KMS-11 (cell line): Measurements from ENCODE around the gene PBX2.

Source experiments
- H2AFZ ChIP-seq: fragments of 200-600 bp; sonication (generic); 2 replicates; pipeline ENCODE4 v1.6.1; 2016; ENCODE audit warnings: antibody characterized with exemption, mixed run types, low read depth
- H3K27ac ChIP-seq: fragments of 200-600 bp; sonication (generic); 2 replicates; pipeline ENCODE4 v1.6.1; 2016; ENCODE audit warnings: mild to moderate bottlenecking, mixed run types
- H3K27me3 ChIP-seq: fragments of 200-600 bp; sonication (generic); 2 replicates; pipeline ENCODE4 v1.6.1; 2017; ENCODE audit warnings: mild to moderate bottlenecking, low read depth, mixed run types, moderate library complexity; ENCODE audit not compliant: insufficient read depth
- H3K36me3 ChIP-seq: fragments of 200-600 bp; sonication (generic); 2 replicates; pipeline ENCODE4 v1.6.1; 2017; ENCODE audit warnings: mild to moderate bottlenecking, mixed run types; ENCODE audit not compliant: insufficient read depth
- H3K4me1 ChIP-seq: fragments of 200-600 bp; sonication (generic); 2 replicates; pipeline ENCODE4 v1.6.1; 2016; ENCODE audit warnings: mild to moderate bottlenecking, low read depth, mixed run types; ENCODE audit not compliant: poor library complexity, severe bottlenecking
- H3K4me2 ChIP-seq: fragments of 200-600 bp; sonication (generic); 2 replicates; pipeline ENCODE4 v1.7.0; 2016; ENCODE audit warnings: mild to moderate bottlenecking, mixed run types
- H3K4me3 ChIP-seq: fragments of 200-600 bp; sonication (generic); IDR thresholded peaks from 2 replicates; pipeline ENCODE4 v1.6.1; 2017; ENCODE audit warnings: low read depth, low read length, mixed read lengths; ENCODE audit not compliant: insufficient read depth
- H3K79me2 ChIP-seq: fragments of 200-600 bp; sonication (generic); 2 replicates; pipeline ENCODE4 v1.6.1; 2016; ENCODE audit warnings: low read depth, mixed run types; ENCODE audit not compliant: insufficient read depth
- H3K9ac ChIP-seq: fragments of 200-600 bp; sonication (generic); 2 replicates; pipeline ENCODE4 v1.6.1; 2016; ENCODE audit warnings: mild to moderate bottlenecking, mixed run types
- H4K20me1 ChIP-seq: fragments of 200-600 bp; sonication (generic); 2 replicates; pipeline ENCODE4 v1.6.1; 2016; ENCODE audit warnings: mild to moderate bottlenecking, mixed run types; ENCODE audit not compliant: insufficient read depth
- CTCF ChIP-seq: fragments of 200-600 bp; sonication (generic); conservative IDR thresholded peaks from 2 replicates; pipeline ENCODE4 v1.6.1; 2017; ENCODE audit warnings: low read depth, mild to moderate bottlenecking, antibody characterized with exemption, low read length, moderate library complexity, mixed read lengths

PBX2 gene

GRCh38 chr6:32224696-32225095 lies 34.7 kb upstream of the PBX2 start:
- H4K20me1 ChIP-seq: no peaks in the 10 kb centered on the region
- no peak for TF ChIP-seq CTCF
- no peak overlapping the region for H3K4me2 ChIP-seq
- H3K4me3 ChIP-seq: no peak overlapping the region
- H3K9ac ChIP-seq: no peak overlapping the region
- H3K27ac ChIP-seq: no peak overlapping the region
- H3K79me2 ChIP-seq: no peaks in the 10 kb centered on the region
- no peaks in the 10 kb centered on the region for H3K36me3 ChIP-seq
- no peaks in the 10 kb centered on the region for H3K4me1 ChIP-seq
- H2AFZ ChIP-seq: no peak overlapping the region
- H3K27me3 ChIP-seq: no peaks in the 10 kb centered on the region

- Histone ChIP-seq H3K4me1 (no peaks in the 10 kb centered on the region), H3K27ac (no peak within 1 kb of the TSS), H3K36me3 (no peaks in the 10 kb centered on the region), H4K20me1 (no peaks in the 10 kb centered on the region), H2AFZ (no peak within 1 kb of the TSS), H3K9ac (no peak within 1 kb of the TSS), H3K4me2 (no peak within 1 kb of the TSS), H3K27me3 (no peaks in the 10 kb centered on the region; the same call in 1 of the 2 replicates), H3K79me2 (no peaks in the 10 kb centered on the region), H3K4me3 (no peak within 1 kb of the TSS)
- no peak for TF ChIP-seq CTCF
Observed at GRCh38 chr6:32223258-32224235, 33.5 kb upstream of the PBX2 start, which contains the start of gene NOTCH4. TSS of gene NOTCH4 (minus strand) at chr6:32224067. CDS start at chr6:32223928, 139 bp downstream.

- no peak for TF ChIP-seq CTCF
- Histone ChIP-seq H3K27me3 (no peaks in the 10 kb centered on the region; the same call in 1 of the 2 replicates), H3K4me3 (no peak overlapping the region), H4K20me1 (no peaks in the 10 kb centered on the region), H3K4me2 (no peak overlapping the region), H2AFZ (no peak overlapping the region), H3K36me3 (no peaks in the 10 kb centered on the region), H3K27ac (no peak overlapping the region), H3K9ac (no peak overlapping the region), H3K4me1 (no peaks in the 10 kb centered on the region), H3K79me2 (no peaks in the 10 kb centered on the region)
Observed at GRCh38 chr6:32222333-32223230, 32.6 kb upstream of the PBX2 start.

GRCh38 chr6:32220021-32220420 lies 30.0 kb upstream of the PBX2 start:
- no peaks in the 10 kb centered on the region for H4K20me1 ChIP-seq
- H3K9ac ChIP-seq: no peak overlapping the region
- no peaks in the 10 kb centered on the region for H3K36me3 ChIP-seq
- no peak overlapping the region for H3K4me3 ChIP-seq
- H3K79me2 ChIP-seq: no peaks in the 10 kb centered on the region
- no peak overlapping the region for H3K4me2 ChIP-seq
- no peaks in the 10 kb centered on the region for H3K4me1 ChIP-seq
- H2AFZ ChIP-seq: no peak overlapping the region
- no peak overlapping the region for H3K27ac ChIP-seq
- H3K27me3 ChIP-seq: no peaks in the 10 kb centered on the region; the same call in 1 of the 2 replicates
- no peak for TF ChIP-seq CTCF
